ENCODE measurements around the gene SMYD3. TPM values are rescaled to one million over a fixed set of nuclear protein-coding genes. Genes with fewer than 3 reads are reported as not detected.

The SMYD3 gene
- total RNA-seq, 1 donor from 2014 or later = 80.8 TPM

- no peak overlapping the region for H3K27ac ChIP-seq (ENCODE audit: low read depth, low read length)
- TF ChIP-seq CTCF (IDR thresholded peaks at IDR 0.05; ENCODE audit: insufficient read depth, low read depth, low read length) = no peak
- no peak for TF ChIP-seq EZH2 (IDR thresholded peaks at IDR 0.05; ENCODE audit: insufficient read depth, low read length)
- H3K4me3 ChIP-seq (ENCODE audit: insufficient read depth, low read depth, low read length) = no peak overlapping the region
- no peaks in the 10 kb centered on the region for H3K27me3 ChIP-seq (ENCODE audit: insufficient read depth, low read length)
- H3K9me3 Mint-ChIP-seq (ENCODE audit: unreplicated experiment) = no peaks in the 10 kb centered on the region
- no peak for DNase-seq (ENCODE audit: low read depth)
- no peak overlapping the region for H3K9ac ChIP-seq (ENCODE audit: low read length)
- H3K4me1 Mint-ChIP-seq (ENCODE audit: low read depth, unreplicated experiment) = peaks cover 44% of the 10 kb centered on the region
- H3K36me3 Mint-ChIP-seq (ENCODE audit: low read depth, unreplicated experiment) = peaks cover 15% of the 10 kb centered on the region
- no peaks in the 10 kb centered on the region for H4K20me1 ChIP-seq (ENCODE audit: insufficient read depth, low read length)
- no peak overlapping the region for H3K4me2 ChIP-seq (ENCODE audit: low read length)
- FAIRE-seq = no peak
- H3K9me3 ChIP-seq (ENCODE audit: insufficient read depth, low read depth, low read length) = no peaks in the 10 kb centered on the region
- H3K36me3 ChIP-seq (ENCODE audit: insufficient read depth, low read length) = no peaks in the 10 kb centered on the region
- H2AFZ ChIP-seq (ENCODE audit: low read depth, low read length) = no peak overlapping the region
- no peaks in the 10 kb centered on the region for H3K79me2 ChIP-seq (ENCODE audit: insufficient read depth, low read length)
- H3K4me1 ChIP-seq (ENCODE audit: insufficient read depth, low read length) = peaks cover 11% of the 10 kb centered on the region
- H3K4me3 Mint-ChIP-seq (ENCODE audit: unreplicated experiment) = no peak overlapping the region
- no peak overlapping the region for H3K27ac Mint-ChIP-seq (ENCODE audit: unreplicated experiment)
- no peaks in the 10 kb centered on the region for H3K27me3 Mint-ChIP-seq (ENCODE audit: low read depth, unreplicated experiment)
These were observed 753.3 kb downstream of the SMYD3 start for GRCh38 chr1:245753807-245754206.

DNA sequence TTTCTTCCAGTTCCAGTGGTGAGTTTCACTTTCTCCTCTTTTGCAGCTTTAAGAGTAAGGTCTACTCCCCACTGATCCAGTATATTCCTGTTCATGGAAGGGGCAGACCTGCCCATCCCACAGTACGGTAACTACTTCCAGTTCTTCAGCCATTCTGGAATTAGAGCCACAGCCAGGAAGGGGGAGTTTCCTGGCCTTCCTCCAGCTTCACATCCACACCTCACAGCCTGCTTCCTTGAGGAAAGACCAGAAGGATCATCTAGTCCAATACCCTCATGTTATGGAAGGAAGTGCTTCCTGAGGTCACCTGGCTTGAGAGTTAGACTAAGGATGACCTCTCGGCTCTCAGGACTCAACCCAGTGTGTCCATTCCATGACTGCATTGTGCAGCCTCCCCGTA lies 754.5 kb downstream of the SMYD3 start:
- no peak for DNase-seq (ENCODE audit: low read depth)
- Histone ChIP-seq H3K4me1 (ENCODE audit: insufficient read depth, low read length) (peaks cover 11% of the 10 kb centered on the region), H3K79me2 (ENCODE audit: insufficient read depth, low read length) (no peaks in the 10 kb centered on the region), H2AFZ (ENCODE audit: low read depth, low read length) (no peak overlapping the region), H3K27me3 (ENCODE audit: insufficient read depth, low read length) (no peaks in the 10 kb centered on the region), H3K27ac (ENCODE audit: low read depth, low read length) (no peak overlapping the region), H4K20me1 (ENCODE audit: insufficient read depth, low read length) (no peaks in the 10 kb centered on the region), H3K4me3 (ENCODE audit: insufficient read depth, low read depth, low read length) (no peak overlapping the region), H3K9ac (ENCODE audit: low read length) (no peak overlapping the region), H3K9me3 (ENCODE audit: insufficient read depth, low read depth, low read length) (no peaks in the 10 kb centered on the region), H3K4me2 (ENCODE audit: low read length) (no peak overlapping the region), H3K36me3 (ENCODE audit: insufficient read depth, low read length) (no peaks in the 10 kb centered on the region)
- TF ChIP-seq CTCF (IDR thresholded peaks at IDR 0.05; ENCODE audit: insufficient read depth, low read depth, low read length) (no peak), EZH2 (IDR thresholded peaks at IDR 0.05; ENCODE audit: insufficient read depth, low read length) (no peak)
- H3K27ac Mint-ChIP-seq (ENCODE audit: unreplicated experiment) = peak overlapping the region; percentile 100
- no peak for FAIRE-seq
- no peaks in the 10 kb centered on the region for H3K9me3 Mint-ChIP-seq (ENCODE audit: unreplicated experiment)
- peaks cover 19% of the 10 kb centered on the region for H3K36me3 Mint-ChIP-seq (ENCODE audit: low read depth, unreplicated experiment)
- H3K4me3 Mint-ChIP-seq (ENCODE audit: unreplicated experiment) = peak overlapping the region; percentile 29
- H3K27me3 Mint-ChIP-seq (ENCODE audit: low read depth, unreplicated experiment) = no peaks in the 10 kb centered on the region
- peaks cover 54% of the 10 kb centered on the region for H3K4me1 Mint-ChIP-seq (ENCODE audit: low read depth, unreplicated experiment)

- Mint-ChIP-seq H3K27ac (ENCODE audit: unreplicated experiment) (peak overlapping the region; percentile 100), H3K9me3 (ENCODE audit: unreplicated experiment) (peaks cover 4% of the 10 kb centered on the region), H3K4me1 (ENCODE audit: low read depth, unreplicated experiment) (peaks cover 55% of the 10 kb centered on the region), H3K27me3 (ENCODE audit: low read depth, unreplicated experiment) (no peaks in the 10 kb centered on the region), H3K36me3 (ENCODE audit: low read depth, unreplicated experiment) (peaks cover 22% of the 10 kb centered on the region), H3K4me3 (ENCODE audit: unreplicated experiment) (peak overlapping the region; percentile 29)
- H3K9me3 ChIP-seq (ENCODE audit: insufficient read depth, low read depth, low read length) = no peaks in the 10 kb centered on the region
- H3K4me1 ChIP-seq (ENCODE audit: insufficient read depth, low read length) = peaks cover 11% of the 10 kb centered on the region
- H3K4me3 ChIP-seq (ENCODE audit: insufficient read depth, low read depth, low read length) = no peak overlapping the region
- peak overlapping the region; percentile 34 for H3K4me2 ChIP-seq (ENCODE audit: low read length)
- FAIRE-seq (no peak), DNase-seq (ENCODE audit: low read depth) (peak; percentile 61)
- no peak overlapping the region for H3K27ac ChIP-seq (ENCODE audit: low read depth, low read length)
- no peak overlapping the region for H2AFZ ChIP-seq (ENCODE audit: low read depth, low read length)
- no peak for TF ChIP-seq EZH2 (IDR thresholded peaks at IDR 0.05; ENCODE audit: insufficient read depth, low read length)
- TF ChIP-seq CTCF (IDR thresholded peaks at IDR 0.05; ENCODE audit: insufficient read depth, low read depth, low read length) = no peak
- no peaks in the 10 kb centered on the region for H4K20me1 ChIP-seq (ENCODE audit: insufficient read depth, low read length)
- H3K79me2 ChIP-seq (ENCODE audit: insufficient read depth, low read length) = no peaks in the 10 kb centered on the region
- H3K27me3 ChIP-seq (ENCODE audit: insufficient read depth, low read length) = no peaks in the 10 kb centered on the region
- no peaks in the 10 kb centered on the region for H3K36me3 ChIP-seq (ENCODE audit: insufficient read depth, low read length)
- no peak overlapping the region for H3K9ac ChIP-seq (ENCODE audit: low read length)
These were observed 755.2 kb downstream of the SMYD3 start for GRCh38 chr1:245751726-245752470.

Measured in astrocyte (in vitro differentiated cells and primary cell).